A549 treated with AZD2906 at 1 μM for 4 hours (cell line): Measurements from ENCODE around the gene MESD. TPM values are rescaled to one million over a fixed set of nuclear protein-coding genes. Genes with fewer than 3 reads are reported as not detected.

Experiments used
- total RNA-seq: library from RNA; stranded (reverse); fragments of 200-300 nt; extraction: Qiagen RNA extraction; gene quantifications from 5 replicates; pipeline ENCODE4 v1.2.3, GENCODE V29; 2022

Gene MESD
- 35.0 to 39.4 TPM (median 35.8 TPM) in 5 replicates for total RNA-seq

GRCh38 chr15:80989518-80990478, at the start of gene MESD:
MESD (minus strand) TSS chr15:80989819; CDS start chr15:80989791, 28 bp downstream.

GRCh38 chr15:81000624-81001151, 11.1 kb upstream of the MESD start, which contains the start of gene TLNRD1:
TLNRD1 (plus strand) TSS chr15:81000923; CDS start chr15:81002272, 1,349 bp downstream.

Other genes with a start within 250 kb of the MESD start
- 0.78 to 1.2 TPM (median 1.0 TPM) in 5 replicates for gene CEMIP, start 210.4 kb downstream of the MESD start, total RNA-seq
- 10.9 to 19.2 TPM (median 17.8 TPM) in 5 replicates for gene TLNRD1, start 11.1 kb upstream of the MESD start, total RNA-seq
- not detected in 5 replicates for gene CFAP161, start 144.5 kb upstream of the MESD start, total RNA-seq
- 0.01 to 0.17 TPM (median 0.09 TPM) in 4 of 5 replicates, not detected in the other for gene IL16, start 207.1 kb upstream of the MESD start, total RNA-seq